Prostate gland (tissue), 2 donors: ENCODE data around the gene XRCC4. TPM values are rescaled to one million over a fixed set of nuclear protein-coding genes. Genes with fewer than 3 reads are reported as not detected.
"Not testable (repeated sequence)": the region's sequence is repeated elsewhere in the genome, so short reads cannot be mapped to it uniquely, and the experiment has no call there.

ENCODE experiments used
- DNase-seq: peaks from one replicate; pipeline ENCODE4 v3.0.0-alpha.2; 2019; ENCODE audit warnings: low spot score
- H3K27ac ChIP-seq, 2 donors: fragments of 200-600 bp; sonication (generic); 2 replicates each; pipeline ENCODE4 v1.5.1; 2017 to 2019
- H3K27me3 ChIP-seq: fragments of 200-600 bp; sonication (generic); replicated peaks from 2 replicates; pipeline ENCODE4 v1.5.1; 2019; ENCODE audit not compliant: insufficient read depth
- H3K36me3 ChIP-seq, 2 donors: fragments of 200-600 bp; sonication (generic); 1 replicate in 1 of 2; 2 replicates in 1 of 2; pipeline versions ENCODE4 v1.5.1 to v1.8.1; 2017 to 2019
- H3K4me1 ChIP-seq: fragments of 200-600 bp; sonication (generic); replicated peaks from 2 replicates; pipeline ENCODE4 v1.5.1; 2019
- H3K4me3 ChIP-seq, 2 donors: fragments of 200-600 bp; sonication (generic); 2 replicates each; pipeline ENCODE4 v1.5.1; 2017 to 2019
- H3K9me3 ChIP-seq: fragments of 200-600 bp; sonication (generic); 2 replicates; pipeline ENCODE4 v1.5.1; 2017
- CTCF ChIP-seq, 4 experiments: fragments of 200-600 bp in 2 of 4; fragments of 450-650 bp in 2 of 4; sonication (generic) in 2 of 4; IDR thresholded peaks; 1 replicate in 3 of 4; 2 replicates in 1 of 4; pipeline ENCODE4 v1.5.1; 2016 to 2019; ENCODE audit warnings: antibody characterized with exemption in 4 of 4, mild to moderate bottlenecking in 2 of 4, moderate library complexity in 2 of 4
- POLR2A ChIP-seq: fragments of 450-650 bp; IDR thresholded peaks from one replicate; pipeline ENCODE4 v1.6.1; 2016; ENCODE audit warnings: antibody characterized with exemption, mild to moderate bottlenecking
- POLR2AphosphoS5 ChIP-seq: sonication (generic); formaldehyde crosslinking; IDR thresholded peaks from one replicate; pipeline ENCODE4 v1.6.1; 2017; ENCODE audit warnings: antibody characterized with exemption
- WGBS: methylation state at CpG from one replicate; pipeline ENCODE4 v1.1.5; 2018; 5-methylcytosine and 5-hydroxymethylcytosine counted together
- intact Hi-C: fragments of 100-400 bp; cut with DNase I; formaldehyde crosslinking; loops from one replicate; pipeline ENCODE4 v1.14.2; 2022
- total RNA-seq, 2 donors: library from RNA; depleted of rRNA; stranded (reverse); fragments of >200 nt; gene quantifications; one replicate each; pipeline ENCODE4 v1.1.0, GENCODE V29; 2016

Gene XRCC4
- total RNA-seq, 2 donors from 2014 or later: 7.3 to 11.4 TPM

GRCh38 chr5:83055166-83055565, 22.2 kb upstream of the XRCC4 start:
- Histone ChIP-seq H3K27me3 (no peaks in the 10 kb centered on the region), H3K36me3 (no peaks in the 10 kb centered on the region), H3K4me1 (no peaks in the 10 kb centered on the region), H3K27ac (no peak overlapping the region), H3K4me3 (no peak overlapping the region), H3K9me3 (no peaks in the 10 kb centered on the region)
- no peak for DNase-seq
- TF ChIP-seq POLR2AphosphoS5: no peak
- WGBS: 94% methylated on average over 2 of the region's 2 CpGs
- intact Hi-C loops: no loop called here

GRCh38 chr5:83058726-83059125, 18.6 kb upstream of the XRCC4 start:
- Histone ChIP-seq H3K4me3 (no peak overlapping the region), H3K27ac (no peak overlapping the region)
- intact Hi-C loops: no loop called here

GRCh38 chr5:83059341-83059740, 18.0 kb upstream of the XRCC4 start:
- H3K4me3 ChIP-seq: no peak overlapping the region
- no peaks in the 10 kb centered on the region for H3K36me3 ChIP-seq
- H3K4me1 ChIP-seq: no peaks in the 10 kb centered on the region
- intact Hi-C loops: no loop called here
- no peak overlapping the region for H3K27ac ChIP-seq
- H3K27me3 ChIP-seq: no peaks in the 10 kb centered on the region
- H3K9me3 ChIP-seq: no peaks in the 10 kb centered on the region
- no peak for DNase-seq
- WGBS: 78% methylated on average over 2 of the region's 2 CpGs
- no peak for TF ChIP-seq CTCF (IDR thresholded peaks at IDR 0.05)
- no peak for TF ChIP-seq POLR2A
- TF ChIP-seq POLR2AphosphoS5: no peak

More at GRCh38 chr5:83058726-83059125, 18.6 kb upstream of the XRCC4 start:
- no peaks in the 10 kb centered on the region for H3K9me3 ChIP-seq
- DNase-seq: no peak
- no peaks in the 10 kb centered on the region for H3K4me1 ChIP-seq
- no peaks in the 10 kb centered on the region for H3K27me3 ChIP-seq
- H3K36me3 ChIP-seq: no peaks in the 10 kb centered on the region
- no peak for TF ChIP-seq POLR2AphosphoS5
- TF ChIP-seq CTCF (IDR thresholded peaks at IDR 0.05): no peak
- TF ChIP-seq POLR2A: no peak

GRCh38 chr5:83066548-83067110, 10.7 kb upstream of the XRCC4 start:
- WGBS: 90% methylated on average over 3 of the region's 3 CpGs
- no peak for TF ChIP-seq POLR2AphosphoS5
- TF ChIP-seq POLR2A: no peak
- no peak for TF ChIP-seq CTCF (IDR thresholded peaks at IDR 0.05)
- H3K4me1 ChIP-seq: no peaks in the 10 kb centered on the region
- DNase-seq: no peak
- H3K9me3 ChIP-seq: no peaks in the 10 kb centered on the region
- no peaks in the 10 kb centered on the region for H3K36me3 ChIP-seq
- H3K27me3 ChIP-seq: no peaks in the 10 kb centered on the region
- no peak overlapping the region for H3K27ac ChIP-seq
- no peak overlapping the region for H3K4me3 ChIP-seq
- intact Hi-C loops: no loop called here

GRCh38 chr5:83067377-83067776, 10.0 kb upstream of the XRCC4 start:
- H3K4me3 ChIP-seq, H3K9me3 ChIP-seq, intact Hi-C loops, H3K27me3 ChIP-seq, H3K27ac ChIP-seq, DNase-seq, H3K36me3 ChIP-seq, H3K4me1 ChIP-seq: not testable (repeated sequence)
- WGBS: 93% methylated on average over 4 of the region's 4 CpGs

GRCh38 chr5:83069096-83069799, 8.1 kb upstream of the XRCC4 start:
- 88% methylated on average over 2 of the region's 2 CpGs for WGBS

More at GRCh38 chr5:83069096-83069799, 8.1 kb upstream of the XRCC4 start:
- no peaks in the 10 kb centered on the region for H3K4me1 ChIP-seq
- no peak for DNase-seq
- no peak for TF ChIP-seq POLR2A
- H3K9me3 ChIP-seq: no peaks in the 10 kb centered on the region
- no peak overlapping the region for H3K4me3 ChIP-seq
- intact Hi-C loops: no loop called here
- no peaks in the 10 kb centered on the region for H3K27me3 ChIP-seq
- no peak overlapping the region for H3K27ac ChIP-seq
- no peaks in the 10 kb centered on the region for H3K36me3 ChIP-seq
